Prostate gland (tissue), 2 donors: ENCODE results near the gene TMEM19.

Experiments used
- POLR2A ChIP-seq: fragments of 450-650 bp; IDR thresholded peaks from one replicate; pipeline ENCODE4 v1.6.1; 2016; ENCODE audit warnings: antibody characterized with exemption, mild to moderate bottlenecking
- POLR2AphosphoS5 ChIP-seq: sonication (generic); formaldehyde crosslinking; IDR thresholded peaks from one replicate; pipeline ENCODE4 v1.6.1; 2017; ENCODE audit warnings: antibody characterized with exemption
- TF ChIP-seq, protein P1 (sequence below), 4 experiments: fragments of 200-600 bp in 2 of 4; fragments of 450-650 bp in 2 of 4; sonication (generic) in 2 of 4; IDR thresholded peaks; 1 replicate in 3 of 4; 2 replicates in 1 of 4; pipeline ENCODE4 v1.5.1; 2016 to 2019; ENCODE audit warnings: antibody characterized with exemption in 4 of 4, mild to moderate bottlenecking in 2 of 4, moderate library complexity in 2 of 4

DNA sequence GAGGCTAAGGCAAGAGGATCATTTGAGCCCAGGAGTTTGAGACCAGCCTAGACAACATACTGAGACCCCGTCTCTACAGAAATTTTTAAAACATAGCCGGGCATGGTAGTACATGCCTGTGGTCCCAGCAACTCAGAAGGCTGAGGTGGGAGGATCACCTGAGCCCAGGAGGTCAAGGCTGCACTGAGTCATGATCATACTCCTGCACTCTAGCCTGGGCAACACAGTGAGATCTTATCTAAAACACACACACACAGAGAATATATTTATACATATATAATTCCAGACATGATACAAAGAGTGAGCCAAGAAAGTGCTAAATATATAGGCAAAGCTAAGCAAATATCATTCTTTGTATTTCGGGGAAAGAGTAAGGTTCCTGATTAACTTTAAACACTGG, 31.7 kb upstream of the TMEM19 start:
- TF ChIP-seq, protein P1, sequence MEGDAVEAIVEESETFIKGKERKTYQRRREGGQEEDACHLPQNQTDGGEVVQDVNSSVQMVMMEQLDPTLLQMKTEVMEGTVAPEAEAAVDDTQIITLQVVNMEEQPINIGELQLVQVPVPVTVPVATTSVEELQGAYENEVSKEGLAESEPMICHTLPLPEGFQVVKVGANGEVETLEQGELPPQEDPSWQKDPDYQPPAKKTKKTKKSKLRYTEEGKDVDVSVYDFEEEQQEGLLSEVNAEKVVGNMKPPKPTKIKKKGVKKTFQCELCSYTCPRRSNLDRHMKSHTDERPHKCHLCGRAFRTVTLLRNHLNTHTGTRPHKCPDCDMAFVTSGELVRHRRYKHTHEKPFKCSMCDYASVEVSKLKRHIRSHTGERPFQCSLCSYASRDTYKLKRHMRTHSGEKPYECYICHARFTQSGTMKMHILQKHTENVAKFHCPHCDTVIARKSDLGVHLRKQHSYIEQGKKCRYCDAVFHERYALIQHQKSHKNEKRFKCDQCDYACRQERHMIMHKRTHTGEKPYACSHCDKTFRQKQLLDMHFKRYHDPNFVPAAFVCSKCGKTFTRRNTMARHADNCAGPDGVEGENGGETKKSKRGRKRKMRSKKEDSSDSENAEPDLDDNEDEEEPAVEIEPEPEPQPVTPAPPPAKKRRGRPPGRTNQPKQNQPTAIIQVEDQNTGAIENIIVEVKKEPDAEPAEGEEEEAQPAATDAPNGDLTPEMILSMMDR (IDR thresholded peaks at IDR 0.05) = no peak
- TF ChIP-seq POLR2A = no peak
- no peak for TF ChIP-seq POLR2AphosphoS5
